Activated CD4-positive, alpha-beta T cell treated with anti-CD3 and anti-CD28 coated beads, Interleukin-2, amount 50 U/mL, for 1 hour (primary cell): ENCODE measurements around the gene AP5B1.
"Not testable (repeated sequence)": the region's sequence is repeated elsewhere in the genome, so short reads cannot be mapped to it uniquely, and the experiment has no call there.

Experiments
- DNase-seq: peaks from one replicate; pipeline ENCODE4 v3.0.0-alpha.2; 2020

The AP5B1 gene

GRCh38 chr11:65785319-65786007 is 4.7 kb upstream of the AP5B1 start:
- DNase-seq = no peak

- no peak for DNase-seq
These were observed 2.0 kb upstream of the AP5B1 start for GRCh38 chr11:65782816-65783228.

GRCh38 chr11:65781962-65782815 is 1.4 kb upstream of the AP5B1 start:
- DNase-seq = no peak

GRCh38 chr11:65781152-65781961 is 581 bp upstream of the AP5B1 start:
- no peak for DNase-seq

GRCh38 chr11:65779919-65780769 is 632 bp downstream of the AP5B1 start:
- DNase-seq = peak; percentile 77

GRCh38 chr11:65779669-65779918 is 1.2 kb downstream of the AP5B1 start:
- DNase-seq = no peak

GRCh38 chr11:65778901-65779668 is 1.7 kb downstream of the AP5B1 start:
- DNase-seq = no peak

- DNase-seq = no peak
These were observed 2.3 kb downstream of the AP5B1 start for GRCh38 chr11:65778431-65778900.

- no peak for DNase-seq
These were observed 2.9 kb downstream of the AP5B1 start for GRCh38 chr11:65777821-65778361.

GRCh38 chr11:65777241-65777640 is 3.5 kb downstream of the AP5B1 start:
- no peak for DNase-seq

GRCh38 chr11:65776710-65777141 is 4.0 kb downstream of the AP5B1 start:
- no peak for DNase-seq

- DNase-seq = no peak
These were observed 4.6 kb downstream of the AP5B1 start for GRCh38 chr11:65776196-65776595.

GRCh38 chr11:65774525-65775306 is 6.1 kb downstream of the AP5B1 start:
- no peak for DNase-seq

GRCh38 chr11:65773784-65774411 is 6.9 kb downstream of the AP5B1 start:
- DNase-seq = no peak

GRCh38 chr11:65771589-65772112 is 9.1 kb downstream of the AP5B1 start:
- no peak for DNase-seq

GRCh38 chr11:65770951-65771567 is 9.7 kb downstream of the AP5B1 start:
- no peak for DNase-seq

GRCh38 chr11:65767806-65768205 is 13.0 kb downstream of the AP5B1 start:
- DNase-seq = not testable (repeated sequence)

GRCh38 chr11:65767406-65767805 is 13.4 kb downstream of the AP5B1 start:
- DNase-seq = no peak

- DNase-seq = no peak
These were observed 14.2 kb downstream of the AP5B1 start for GRCh38 chr11:65766535-65766934.
